GM19043 (cell line): ENCODE results near the gene ARHGAP18.

Experiments
- ATAC-seq: cut with Tn5 transposase; IDR thresholded peaks from one replicate; pipeline ENCODE4 v1.9.1; 2021; ENCODE audit warnings: low read depth; ENCODE audit not compliant: unreplicated experiment

The ARHGAP18 gene

DNA sequence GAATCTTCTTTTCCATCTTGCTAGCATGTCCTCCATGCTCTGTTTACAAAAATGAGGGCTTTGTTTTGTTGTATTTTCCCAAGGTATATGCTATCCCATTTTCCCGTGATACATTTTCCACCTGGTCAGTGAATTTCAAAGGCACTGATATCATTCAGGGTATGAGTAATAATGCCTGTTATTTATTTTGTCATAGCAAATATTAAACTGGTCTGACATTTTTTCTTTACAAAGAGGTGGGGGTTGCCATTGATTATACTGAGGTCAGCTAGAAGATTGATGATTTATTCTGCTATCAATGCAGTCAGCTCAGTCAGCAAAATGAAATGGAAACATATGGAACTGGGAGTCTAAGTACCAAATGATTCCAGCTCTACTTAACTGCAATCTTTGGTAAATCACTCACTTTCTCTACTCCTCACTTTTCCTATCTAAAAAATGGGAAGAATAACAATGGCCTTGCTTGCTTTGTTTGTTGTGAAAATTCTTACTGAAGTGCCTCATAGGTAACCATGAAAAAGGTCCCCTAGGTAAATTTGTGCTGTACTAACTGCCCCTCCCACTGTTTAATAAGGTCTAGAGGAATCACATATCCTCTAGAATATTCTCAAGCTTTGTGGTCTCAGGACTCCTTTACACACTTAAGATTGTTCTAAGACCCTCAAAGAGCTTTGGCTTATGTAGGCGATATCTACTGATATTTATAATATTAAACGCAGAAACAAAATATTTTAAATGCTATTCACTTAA is 64.0 kb downstream of the ARHGAP18 start:
- no peak for ATAC-seq

DNA sequence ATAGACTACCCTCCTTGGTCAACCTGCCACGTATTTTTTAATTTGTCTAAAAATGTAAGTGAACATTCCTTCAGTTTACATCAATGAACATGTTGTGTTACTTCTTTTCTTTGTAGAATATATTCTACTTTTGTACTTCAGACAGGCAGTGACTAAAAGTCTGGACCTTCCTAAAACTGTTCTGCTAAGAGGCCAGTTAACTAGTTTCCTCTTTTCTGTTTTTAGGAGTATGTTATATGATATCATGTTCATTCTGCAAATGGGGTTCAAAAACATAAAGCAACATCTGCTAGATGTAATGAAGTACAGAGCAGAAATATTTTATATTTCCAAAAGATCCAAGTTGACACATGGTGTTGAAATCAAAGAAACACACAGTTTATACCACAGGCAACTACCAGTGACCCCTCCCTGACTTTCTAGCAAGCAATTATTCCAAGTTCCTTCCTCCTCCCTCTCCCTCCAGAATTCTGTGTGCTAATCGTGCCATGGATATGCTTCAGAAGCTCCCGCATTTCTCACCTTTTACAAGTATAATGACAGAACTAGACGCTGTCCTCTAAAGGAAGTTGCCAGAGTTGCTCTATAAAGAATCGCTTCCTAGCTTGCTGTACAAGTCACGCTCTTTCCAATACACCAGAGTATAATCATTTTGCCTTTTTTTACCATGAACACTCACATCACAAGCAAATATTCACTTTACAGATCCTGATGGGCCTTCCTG is 64.7 kb downstream of the ARHGAP18 start:
- ATAC-seq: no peak

DNA sequence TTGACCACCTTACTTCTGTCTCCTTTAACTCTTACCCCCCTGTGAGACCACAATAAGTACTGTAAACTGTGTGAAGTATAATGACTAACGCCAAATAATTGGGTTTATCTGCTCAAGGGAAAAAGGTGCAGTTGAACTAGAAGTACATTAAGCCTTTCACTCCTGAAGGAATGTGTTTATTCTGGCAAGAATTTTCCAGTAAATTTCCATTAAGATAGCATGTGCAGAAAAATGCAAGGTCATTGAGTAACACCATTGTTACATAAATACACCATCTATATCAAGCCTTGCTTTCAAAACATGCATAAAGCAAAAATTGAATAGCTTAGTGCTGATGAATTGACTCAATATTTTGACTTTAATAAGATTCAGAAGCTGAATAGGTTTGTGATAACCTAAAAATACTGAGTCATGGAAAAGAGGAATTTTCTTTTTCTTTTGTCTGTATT is 65.4 kb downstream of the ARHGAP18 start:
- no peak for ATAC-seq

DNA sequence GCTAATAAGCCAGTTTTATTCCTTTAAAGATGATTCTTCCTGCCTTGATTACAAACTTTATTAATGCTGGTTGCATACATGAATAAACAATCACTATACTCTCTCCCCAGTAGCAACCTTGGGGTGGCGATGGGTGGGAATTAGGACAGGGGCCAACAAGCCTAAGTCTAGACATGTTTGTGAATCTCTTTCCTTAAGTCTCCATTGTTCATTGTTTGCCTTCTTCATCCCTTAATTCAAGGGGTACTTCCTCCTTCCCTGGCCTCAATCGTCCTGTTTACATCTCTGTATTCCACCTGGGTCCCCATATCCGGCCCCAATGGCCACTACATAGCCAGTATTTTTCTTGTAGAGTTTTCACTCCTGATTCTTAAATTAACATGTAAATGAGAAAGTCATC is 66.0 kb downstream of the ARHGAP18 start:
- no peak for ATAC-seq

DNA sequence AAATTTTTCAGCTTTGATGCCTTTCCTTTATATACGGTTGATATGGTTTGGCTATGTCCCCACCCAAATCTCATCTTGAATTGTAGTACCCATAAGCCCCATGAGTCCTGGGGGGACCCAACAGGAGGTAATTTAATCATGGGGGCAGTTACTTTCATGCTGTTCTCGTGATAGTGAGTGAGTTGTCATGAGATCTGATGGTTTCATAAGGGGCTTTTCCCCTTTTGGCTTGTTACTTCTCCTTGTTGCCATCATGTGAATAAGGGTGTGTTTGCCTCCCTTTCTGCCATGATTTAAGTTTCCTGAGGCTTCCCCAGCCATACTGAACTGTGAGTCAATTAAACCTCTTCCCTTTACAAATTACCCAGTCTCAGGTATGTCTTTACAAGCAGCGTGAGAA is 66.8 kb downstream of the ARHGAP18 start:
- ATAC-seq: no peak

DNA sequence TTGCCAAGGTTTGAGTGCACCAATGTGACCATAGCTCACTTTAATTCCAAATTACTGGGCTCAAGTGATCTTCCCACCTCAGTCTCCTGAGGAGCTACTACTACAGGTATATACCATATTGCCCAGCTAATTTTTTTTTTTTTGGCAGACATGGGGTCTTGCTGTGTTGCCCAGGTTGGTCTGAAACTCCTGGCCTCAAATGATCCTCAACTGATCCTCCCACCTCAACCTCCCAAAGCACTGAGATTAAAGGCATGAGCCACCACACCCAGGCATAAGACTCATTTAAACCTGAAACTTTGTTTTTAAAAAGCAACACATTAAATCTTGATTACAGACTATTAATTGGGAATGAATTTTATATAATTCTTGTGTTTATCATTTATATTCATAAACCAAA is 67.7 kb downstream of the ARHGAP18 start:
- ATAC-seq: no peak

DNA sequence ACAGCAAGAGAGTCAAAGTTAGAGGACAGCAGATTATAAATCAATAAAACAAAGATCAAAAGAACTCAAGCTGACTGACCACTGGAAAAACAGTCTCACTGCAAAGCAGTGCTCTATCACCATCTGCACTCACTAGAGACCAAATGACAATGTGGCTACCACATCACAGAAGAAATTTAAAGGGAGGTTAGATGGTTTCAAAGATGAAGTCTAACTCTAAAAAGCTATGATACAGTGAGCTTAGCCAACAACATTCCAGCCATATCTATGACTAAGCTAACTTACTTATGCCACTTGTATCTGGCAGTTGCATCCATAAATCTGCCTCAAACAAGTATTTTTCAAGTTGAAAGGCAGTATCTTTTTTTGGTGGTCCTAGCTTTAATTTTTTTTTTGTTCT is 68.6 kb downstream of the ARHGAP18 start:
- ATAC-seq: no peak

DNA sequence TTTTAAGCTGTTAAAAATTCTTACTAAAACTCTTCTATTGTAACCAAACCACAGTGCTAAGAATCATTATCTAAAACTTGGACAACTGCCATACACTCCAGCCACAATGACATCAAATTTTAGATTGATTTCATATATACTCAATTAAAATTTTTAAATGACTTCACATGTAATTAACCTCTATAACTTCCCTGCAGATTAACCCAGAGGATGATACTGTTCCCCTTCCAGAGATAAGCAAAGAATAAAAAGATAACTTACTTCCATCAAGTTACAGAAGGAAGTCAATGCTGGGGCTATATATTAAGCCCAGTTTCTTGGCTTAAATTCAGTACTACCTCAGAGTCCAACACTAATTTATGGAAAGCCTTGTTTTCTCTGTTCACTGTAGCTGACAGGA is 71.3 kb downstream of the ARHGAP18 start:
- no peak for ATAC-seq

DNA sequence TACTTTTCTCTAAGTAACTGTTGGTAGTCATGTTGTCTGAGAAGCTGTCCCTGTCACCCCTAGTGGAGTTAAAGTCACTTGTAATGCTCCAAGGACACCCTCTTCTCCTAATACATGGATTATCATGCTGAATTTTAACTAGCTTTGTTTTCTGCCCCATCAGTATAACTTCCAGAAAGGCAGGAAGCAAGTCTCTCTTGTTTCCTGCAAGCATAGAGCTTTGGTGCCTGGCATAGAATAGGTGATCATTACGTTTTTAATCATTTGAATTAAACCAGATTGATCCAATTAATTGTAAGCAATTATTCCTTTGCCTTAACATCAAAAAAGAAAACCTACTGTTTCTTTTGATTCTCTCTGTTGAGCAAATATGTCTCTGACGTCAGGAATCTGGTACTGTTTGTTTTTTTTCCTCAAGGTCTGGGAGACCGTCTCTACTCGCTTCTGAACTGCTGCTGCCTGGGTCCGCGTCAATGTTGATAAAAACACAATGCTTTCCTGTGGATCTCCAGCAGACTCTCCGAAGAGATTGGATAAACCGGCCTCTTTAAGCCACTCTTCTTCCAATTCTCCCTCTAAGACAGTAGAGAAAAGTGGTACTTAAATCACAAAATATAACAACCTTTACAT is 71.8 kb downstream of the ARHGAP18 start:
- ATAC-seq: no peak

DNA sequence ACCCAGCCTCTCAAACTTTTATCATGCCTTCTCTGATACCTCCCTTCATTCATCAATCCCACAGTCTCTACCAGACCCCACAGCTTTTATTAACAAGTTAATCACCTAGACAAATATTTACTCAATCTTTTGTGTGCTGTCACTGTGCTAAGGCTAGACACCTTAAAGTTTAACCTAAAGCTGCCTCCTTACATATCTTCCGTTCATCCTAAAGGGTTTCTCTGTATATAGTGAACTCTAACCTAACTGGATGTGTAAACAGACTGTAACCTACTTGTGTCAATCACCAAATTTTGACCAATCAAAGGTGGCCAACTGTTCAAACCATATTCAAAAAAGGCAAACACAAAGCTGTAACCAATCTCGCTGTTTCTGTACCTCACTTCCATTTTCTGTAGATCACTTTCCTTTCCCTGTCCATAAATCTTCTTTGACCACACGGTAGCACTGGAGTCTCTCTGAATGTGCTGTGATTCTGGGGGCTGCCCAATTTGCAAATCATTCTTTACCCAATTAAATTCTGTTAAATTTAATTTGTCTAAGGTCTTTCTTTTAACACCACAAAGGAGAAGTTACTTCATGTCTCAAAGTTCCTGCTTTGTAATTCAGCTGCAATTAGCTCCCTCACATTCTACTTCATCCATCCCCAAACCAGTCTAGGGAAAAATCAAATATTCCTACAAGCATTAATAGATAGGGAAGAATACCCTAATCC is 72.5 kb downstream of the ARHGAP18 start:
- no peak for ATAC-seq

DNA sequence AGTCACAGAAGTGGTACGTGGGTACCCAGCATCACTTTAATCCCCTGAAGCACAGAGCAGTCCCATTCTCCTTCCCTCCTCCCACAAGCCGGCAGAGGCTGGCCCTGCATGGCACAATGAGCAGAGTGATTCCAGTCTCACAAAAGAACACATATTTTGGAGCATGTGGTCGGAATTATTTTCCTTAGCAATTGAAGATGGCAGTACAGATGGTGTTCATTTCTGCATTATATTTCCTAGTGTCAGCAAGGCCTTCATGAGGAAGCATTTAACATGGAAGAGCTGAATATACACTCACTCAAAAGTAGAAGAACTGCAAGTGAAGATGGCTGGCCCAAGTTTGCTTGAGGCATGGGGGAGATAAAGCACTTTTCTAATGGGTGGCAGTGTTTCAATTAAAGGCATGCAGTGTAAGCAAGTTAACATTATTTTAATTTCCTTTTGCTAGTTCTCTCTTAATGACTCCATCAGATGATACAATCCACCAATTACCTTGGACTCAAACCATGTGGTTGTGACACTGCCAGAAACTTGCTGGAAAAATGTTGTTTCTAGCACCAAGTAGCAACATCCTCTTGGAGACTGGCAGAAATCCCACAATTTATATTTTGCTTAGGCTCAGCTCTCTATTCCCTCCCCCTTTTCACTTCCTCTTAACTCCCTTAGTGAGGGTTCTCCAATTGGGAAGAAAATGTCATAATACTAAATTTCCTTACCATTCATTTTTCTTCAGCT is 74.4 kb downstream of the ARHGAP18 start:
- no peak for ATAC-seq

DNA sequence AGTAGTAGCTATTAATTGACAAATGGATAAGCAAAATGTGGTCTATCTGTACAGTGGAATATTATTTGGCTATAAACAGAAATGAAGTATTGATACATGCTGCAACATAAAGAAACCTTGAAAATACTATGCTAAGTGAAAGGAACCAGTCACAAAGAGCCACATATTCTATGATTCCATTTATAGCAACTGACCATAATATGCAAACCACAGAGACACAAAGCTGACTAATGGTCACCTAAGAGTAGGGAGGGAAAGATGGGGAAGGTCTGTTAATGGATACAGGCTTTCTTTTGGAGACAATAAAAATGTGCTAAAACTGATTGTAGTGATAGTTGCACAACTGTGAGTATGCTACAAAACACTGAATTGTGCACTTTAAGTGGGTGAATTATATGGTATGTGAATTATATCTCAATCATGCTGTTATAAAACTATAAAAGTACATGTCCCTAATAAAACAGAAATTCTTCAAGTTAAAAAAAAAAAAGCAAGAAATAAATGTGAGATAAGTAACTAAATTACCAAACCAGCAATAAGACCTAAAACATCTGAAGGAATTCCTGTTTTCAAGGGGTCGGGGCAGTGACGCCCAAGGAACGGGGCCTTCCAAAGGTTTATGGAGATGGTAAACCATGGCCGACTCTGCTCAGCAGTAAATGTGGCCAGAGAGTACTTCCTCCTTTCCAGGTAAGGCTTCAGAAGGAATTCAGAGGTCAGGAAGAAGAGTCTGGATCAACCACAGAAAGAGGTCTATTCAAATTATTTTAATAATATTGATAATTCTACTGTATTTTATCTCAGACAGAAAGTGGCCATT is 75.4 kb downstream of the ARHGAP18 start:
- no peak for ATAC-seq

DNA sequence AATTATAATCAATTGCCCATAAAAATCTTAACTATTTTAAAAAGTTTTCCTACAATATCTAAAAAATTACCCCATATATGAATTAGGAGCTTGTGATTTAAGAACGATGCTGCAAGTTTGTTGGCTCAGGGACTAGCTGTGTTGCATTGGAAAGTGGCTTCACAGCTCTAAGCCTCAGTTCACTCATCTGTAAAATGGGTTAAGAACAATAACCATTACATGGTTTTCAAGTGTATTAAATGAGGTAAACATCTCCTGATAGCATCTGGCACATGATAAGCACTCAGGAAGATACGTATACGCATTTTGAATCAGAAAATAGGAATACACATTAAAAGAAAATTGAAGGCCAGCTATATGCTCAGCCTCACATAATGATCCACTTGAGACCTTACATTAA is 76.4 kb downstream of the ARHGAP18 start:
- no peak for ATAC-seq

DNA sequence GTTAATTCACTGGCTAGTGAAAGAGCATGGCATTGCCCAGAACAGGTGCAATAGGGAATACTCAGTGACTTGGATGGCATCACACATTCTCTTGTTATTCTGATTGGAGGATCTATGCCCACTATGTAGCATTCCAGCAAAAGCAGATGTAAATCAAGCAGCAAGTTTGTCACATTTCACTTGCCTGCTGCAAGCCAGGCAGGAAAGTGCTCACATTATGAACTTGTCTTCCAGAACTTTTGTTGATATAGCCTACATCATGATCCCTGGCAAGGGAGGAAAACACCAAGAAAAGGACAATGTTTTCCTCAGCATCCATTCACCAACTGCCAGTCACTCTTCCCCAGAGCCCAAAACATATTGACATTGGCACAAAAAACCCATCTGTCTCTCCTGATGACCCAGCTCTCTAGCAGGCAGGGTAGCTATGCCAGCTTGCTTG is 77.8 kb downstream of the ARHGAP18 start:
- ATAC-seq: no peak

DNA sequence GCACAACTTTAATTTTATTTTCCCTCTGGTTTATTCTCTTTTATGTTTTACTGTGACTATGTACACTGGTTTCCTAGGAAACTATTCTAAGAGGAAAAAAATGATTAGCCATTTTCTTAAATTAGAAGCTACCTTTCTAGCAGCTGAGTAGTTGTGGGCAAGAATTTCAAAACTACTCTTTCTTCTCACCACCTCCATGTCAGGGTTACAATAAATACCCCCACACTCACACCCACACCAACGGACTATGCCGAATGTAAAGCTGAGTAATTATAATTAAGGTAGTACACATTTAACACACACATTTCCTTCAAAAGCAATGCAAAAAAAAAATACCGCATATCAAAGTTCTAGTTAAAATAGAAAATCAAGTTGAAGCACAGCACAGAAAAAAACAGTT is 78.9 kb downstream of the ARHGAP18 start:
- ATAC-seq: no peak

DNA sequence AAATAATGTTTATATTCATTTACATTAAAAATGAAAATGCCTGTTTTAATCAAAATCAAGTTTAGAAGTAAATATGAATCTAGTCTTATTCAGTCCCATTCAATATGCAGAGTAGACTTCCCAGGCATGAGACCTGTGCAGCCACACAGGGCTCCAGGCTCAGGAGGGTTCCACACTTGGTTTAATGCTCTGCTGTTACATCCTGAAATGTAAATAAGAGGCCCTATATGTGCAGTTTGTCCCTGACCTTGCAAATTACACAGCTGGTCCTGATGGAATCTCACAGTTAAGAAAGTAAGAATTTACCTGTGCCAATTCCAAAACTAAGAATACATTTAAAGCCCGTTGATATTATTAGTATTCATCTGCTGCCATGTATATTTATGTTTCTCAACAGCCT is 79.4 kb downstream of the ARHGAP18 start:
- ATAC-seq: no peak

DNA sequence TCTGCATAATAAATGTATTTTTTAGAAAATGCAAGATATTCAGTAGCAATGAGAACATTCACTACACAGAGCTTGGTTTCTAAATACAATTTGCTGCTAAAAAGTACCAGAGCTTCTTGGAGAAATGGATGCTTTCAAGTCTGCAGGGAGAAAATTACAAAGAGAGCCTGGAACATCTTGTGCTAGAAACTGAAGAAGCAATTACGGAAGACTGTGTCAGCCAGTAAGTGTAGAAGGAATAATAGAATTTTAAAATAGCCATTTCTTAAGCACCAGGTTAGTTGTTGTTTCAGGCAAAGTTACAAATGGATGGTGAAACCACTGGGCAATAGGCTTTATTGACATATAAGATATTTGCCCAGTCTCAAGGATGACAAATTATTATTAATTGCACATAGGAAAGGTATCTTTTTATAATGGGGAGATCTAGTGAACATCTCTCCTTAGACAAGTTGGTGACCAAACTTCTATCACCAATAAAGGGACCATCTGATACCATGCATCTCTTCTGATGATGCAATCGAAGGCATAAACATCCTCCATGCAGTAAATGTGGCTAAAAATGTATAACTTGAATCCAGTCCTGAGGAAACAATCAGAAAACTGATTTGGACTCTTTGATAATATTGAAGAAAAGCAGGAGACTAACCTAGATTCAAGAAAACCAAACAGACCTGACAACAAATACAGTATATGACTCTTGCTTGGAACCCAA is 81.7 kb downstream of the ARHGAP18 start:
- no peak for ATAC-seq

DNA sequence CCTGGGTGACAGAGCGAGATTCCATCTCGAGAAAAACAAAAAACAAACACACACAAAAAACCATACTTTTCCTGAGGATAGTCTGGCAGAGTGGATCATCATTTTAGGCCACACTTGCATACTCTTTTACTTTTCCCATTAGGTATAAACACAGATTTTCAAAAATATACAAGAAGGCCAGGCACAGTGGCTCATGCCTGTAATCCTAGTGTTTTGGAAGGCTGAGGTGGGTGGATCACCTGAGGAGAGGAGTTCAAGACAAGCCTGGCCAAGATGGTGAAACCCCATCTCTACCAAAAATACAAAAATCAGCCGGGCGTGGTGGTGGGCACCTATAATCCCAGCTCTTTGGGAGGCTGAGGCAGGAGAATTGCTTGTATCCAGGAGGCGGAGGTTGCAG is 85.5 kb downstream of the ARHGAP18 start:
- no peak for ATAC-seq
